ENCODE data around the gene SLC22A23.

The SLC22A23 gene

DNA sequence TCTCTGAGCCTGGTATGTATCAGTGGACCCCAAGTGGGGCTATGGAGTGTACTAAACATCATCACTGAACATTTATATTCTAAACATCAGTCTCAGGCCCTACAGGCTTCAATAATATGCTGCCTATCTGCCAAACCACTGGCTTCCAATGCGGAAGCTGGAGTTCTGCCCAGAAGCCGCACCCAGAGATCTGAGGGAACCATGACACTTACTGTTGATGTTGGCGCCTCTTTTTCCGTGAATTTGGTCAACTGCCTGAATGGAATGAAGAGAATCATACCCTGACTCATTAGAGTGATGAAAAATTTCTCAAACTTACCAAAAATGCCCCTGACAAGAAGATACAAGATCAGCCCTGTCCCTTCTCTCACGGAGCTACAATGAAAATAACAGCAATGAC, 66.2 kb downstream of the SLC22A23 start:
- no peak overlapping the region for H2BK5ac ChIP-seq (ENCODE audit: low read length)
- H3K56ac ChIP-seq (ENCODE audit: low read length): no peak overlapping the region
- no peak overlapping the region for H2BK120ac ChIP-seq (ENCODE audit: low read depth, low read length)
- H3K9ac ChIP-seq (ENCODE audit: low read length): no peak overlapping the region
- no peak overlapping the region for H3K18ac ChIP-seq (ENCODE audit: low read length)
- WGBS (ENCODE audit: extremely low coverage, insufficient coverage, low lambda C conversion rate): no CpG with 5 or more reads among the region's 5 CpGs
- H2AK5ac ChIP-seq (ENCODE audit: low read length): no peak overlapping the region
- no peak overlapping the region for H3K27ac ChIP-seq (ENCODE audit: low read depth, low read length)
- no peak overlapping the region for H4K8ac ChIP-seq (ENCODE audit: low read depth, low read length)
- H3K79me1 ChIP-seq (ENCODE audit: low read length): no peaks in the 10 kb centered on the region
- no peak overlapping the region for H3K4me3 ChIP-seq (ENCODE audit: low read length)
- H2BK15ac ChIP-seq (replicated peaks; ENCODE audit: low read depth): no peak overlapping the region
- H3K23ac ChIP-seq (ENCODE audit: low read length): no peak overlapping the region
- H3K4me1 ChIP-seq (ENCODE audit: control insufficient read depth, low read depth, low read length): peaks cover 7% of the 10 kb centered on the region
- no peaks in the 10 kb centered on the region for H3K79me2 ChIP-seq (ENCODE audit: control insufficient read depth, insufficient read depth, low read length)
- H3K36me3 ChIP-seq (ENCODE audit: control insufficient read depth, insufficient read depth, low read length): no peaks in the 10 kb centered on the region
- no peaks in the 10 kb centered on the region for H3K27me3 ChIP-seq (ENCODE audit: insufficient read depth, low read length, poor library complexity)
- DNase-seq: no peak
- no peak overlapping the region for H4K5ac ChIP-seq (ENCODE audit: low read length)
- no peak overlapping the region for H3K4me2 ChIP-seq (ENCODE audit: low read length)
- no peak overlapping the region for H3K4ac ChIP-seq (ENCODE audit: low read depth, low read length)

GRCh38 chr6:3389390-3390167, 67.3 kb downstream of the SLC22A23 start:
- no peak for DNase-seq
- Histone ChIP-seq H3K18ac (ENCODE audit: low read length) (no peak overlapping the region), H4K5ac (ENCODE audit: low read length) (no peak overlapping the region), H3K56ac (ENCODE audit: low read length) (no peak overlapping the region), H2AK5ac (ENCODE audit: low read length) (no peak overlapping the region), H3K23ac (ENCODE audit: low read length) (no peak overlapping the region), H3K36me3 (ENCODE audit: control insufficient read depth, insufficient read depth, low read length) (no peaks in the 10 kb centered on the region), H3K79me2 (ENCODE audit: control insufficient read depth, insufficient read depth, low read length) (no peaks in the 10 kb centered on the region), H2BK120ac (ENCODE audit: low read depth, low read length) (no peak overlapping the region), H3K4ac (ENCODE audit: low read depth, low read length) (no peak overlapping the region), H3K79me1 (ENCODE audit: low read length) (no peaks in the 10 kb centered on the region), H3K4me3 (ENCODE audit: low read length) (no peak overlapping the region), H2BK5ac (ENCODE audit: low read length) (no peak overlapping the region), H2BK15ac (replicated peaks; ENCODE audit: low read depth) (no peak overlapping the region), H3K27ac (ENCODE audit: low read depth, low read length) (no peak overlapping the region), H4K8ac (ENCODE audit: low read depth, low read length) (no peak overlapping the region), H3K9ac (ENCODE audit: low read length) (no peak overlapping the region), H3K4me2 (ENCODE audit: low read length) (no peak overlapping the region), H3K4me1 (ENCODE audit: control insufficient read depth, low read depth, low read length) (peaks cover 7% of the 10 kb centered on the region), H3K27me3 (ENCODE audit: insufficient read depth, low read length, poor library complexity) (no peaks in the 10 kb centered on the region)
- WGBS (ENCODE audit: extremely low coverage, insufficient coverage, low lambda C conversion rate): no CpG with 5 or more reads among the region's 15 CpGs

DNA sequence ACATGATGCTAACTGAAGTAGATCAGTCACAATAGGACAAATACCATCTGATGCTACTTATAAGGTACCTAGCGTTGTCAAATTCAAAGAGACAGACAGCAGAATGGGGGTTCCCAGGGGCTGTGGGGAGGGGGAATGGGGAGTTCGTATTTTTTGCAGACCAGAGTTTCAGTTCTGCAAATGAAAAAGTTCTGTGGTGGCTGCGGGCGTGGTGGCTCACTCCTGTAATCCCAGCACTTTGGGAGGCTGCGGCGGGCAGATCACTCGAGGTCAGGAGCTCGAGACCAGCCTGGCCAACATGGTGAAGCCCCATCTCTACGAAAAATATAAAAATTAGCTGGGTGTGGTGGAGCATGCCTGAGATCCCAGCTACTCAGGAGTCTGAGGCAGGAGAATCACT, 68.1 kb downstream of the SLC22A23 start:
- Histone ChIP-seq H3K79me1 (ENCODE audit: low read length) (no peaks in the 10 kb centered on the region), H3K4me1 (ENCODE audit: control insufficient read depth, low read depth, low read length) (peaks cover 7% of the 10 kb centered on the region)

GRCh38 chr6:3386374-3386857, 70.4 kb downstream of the SLC22A23 start:
- no peak overlapping the region for H3K4ac ChIP-seq (ENCODE audit: low read depth, low read length)
- no peak overlapping the region for H4K5ac ChIP-seq (ENCODE audit: low read length)
- no peak overlapping the region for H3K9ac ChIP-seq (ENCODE audit: low read length)
- no peak for DNase-seq
- H3K4me2 ChIP-seq (ENCODE audit: low read length): no peak overlapping the region
- H3K79me2 ChIP-seq (ENCODE audit: control insufficient read depth, insufficient read depth, low read length): no peaks in the 10 kb centered on the region
- no peak overlapping the region for H2BK5ac ChIP-seq (ENCODE audit: low read length)
- no peaks in the 10 kb centered on the region for H3K4me1 ChIP-seq (ENCODE audit: control insufficient read depth, low read depth, low read length)
- no peak overlapping the region for H3K56ac ChIP-seq (ENCODE audit: low read length)
- no peak overlapping the region for H3K23ac ChIP-seq (ENCODE audit: low read length)
- H3K36me3 ChIP-seq (ENCODE audit: control insufficient read depth, insufficient read depth, low read length): no peaks in the 10 kb centered on the region
- no peak overlapping the region for H3K27ac ChIP-seq (ENCODE audit: low read depth, low read length)
- no peaks in the 10 kb centered on the region for H3K27me3 ChIP-seq (ENCODE audit: insufficient read depth, low read length, poor library complexity)
- no CpG with 5 or more reads among the region's 11 CpGs for WGBS (ENCODE audit: extremely low coverage, insufficient coverage, low lambda C conversion rate)
- H2BK120ac ChIP-seq (ENCODE audit: low read depth, low read length): no peak overlapping the region
- H3K18ac ChIP-seq (ENCODE audit: low read length): no peak overlapping the region
- no peak overlapping the region for H4K8ac ChIP-seq (ENCODE audit: low read depth, low read length)
- no peak overlapping the region for H2AK5ac ChIP-seq (ENCODE audit: low read length)
- H2BK15ac ChIP-seq (replicated peaks; ENCODE audit: low read depth): no peak overlapping the region
- H3K4me3 ChIP-seq (ENCODE audit: low read length): no peak overlapping the region
- H3K79me1 ChIP-seq (ENCODE audit: low read length): no peaks in the 10 kb centered on the region

More for the DNA sequence above, 68.1 kb downstream of the SLC22A23 start:
- Histone ChIP-seq H3K4me2 (ENCODE audit: low read length) (no peak overlapping the region), H2BK5ac (ENCODE audit: low read length) (no peak overlapping the region), H3K4ac (ENCODE audit: low read depth, low read length) (no peak overlapping the region), H3K36me3 (ENCODE audit: control insufficient read depth, insufficient read depth, low read length) (no peaks in the 10 kb centered on the region), H3K18ac (ENCODE audit: low read length) (no peak overlapping the region), H2BK15ac (replicated peaks; ENCODE audit: low read depth) (no peak overlapping the region), H4K5ac (ENCODE audit: low read length) (no peak overlapping the region), H3K79me2 (ENCODE audit: control insufficient read depth, insufficient read depth, low read length) (no peaks in the 10 kb centered on the region), H3K56ac (ENCODE audit: low read length) (no peak overlapping the region), H3K4me3 (ENCODE audit: low read length) (no peak overlapping the region), H3K27ac (ENCODE audit: low read depth, low read length) (no peak overlapping the region), H2AK5ac (ENCODE audit: low read length) (no peak overlapping the region), H3K27me3 (ENCODE audit: insufficient read depth, low read length, poor library complexity) (no peaks in the 10 kb centered on the region), H3K23ac (ENCODE audit: low read length) (no peak overlapping the region), H4K8ac (ENCODE audit: low read depth, low read length) (no peak overlapping the region), H3K9ac (ENCODE audit: low read length) (no peak overlapping the region), H2BK120ac (ENCODE audit: low read depth, low read length) (no peak overlapping the region)
- DNase-seq: no peak
- no CpG with 5 or more reads among the region's 9 CpGs for WGBS (ENCODE audit: extremely low coverage, insufficient coverage, low lambda C conversion rate)

DNA sequence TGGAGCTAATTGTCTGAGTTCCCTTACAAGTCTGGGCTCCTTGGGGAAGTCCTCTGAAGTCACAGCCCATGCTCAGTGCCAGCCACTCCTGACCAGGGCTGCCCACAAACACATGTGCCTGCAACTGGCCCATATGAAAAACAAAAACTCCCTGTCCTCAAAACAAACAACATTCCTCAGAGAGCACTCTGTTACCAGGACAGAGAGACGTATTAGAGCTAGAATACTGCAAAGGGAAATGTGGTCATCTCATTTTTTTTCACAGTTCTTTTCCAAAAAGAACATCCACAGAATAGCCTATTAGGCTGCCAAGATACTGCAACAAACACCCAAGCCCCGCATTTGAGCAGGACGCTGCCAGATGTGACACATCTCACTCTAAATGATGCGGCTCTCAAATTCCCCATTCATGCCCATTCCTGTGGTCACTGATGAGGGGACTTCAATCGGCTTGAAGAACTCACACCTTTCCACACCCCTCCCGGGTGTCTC, 71.1 kb downstream of the SLC22A23 start:
- no peak overlapping the region for H2AK5ac ChIP-seq (ENCODE audit: low read length)
- H3K18ac ChIP-seq (ENCODE audit: low read length): no peak overlapping the region
- H3K4me3 ChIP-seq (ENCODE audit: low read length): no peak overlapping the region
- H3K23ac ChIP-seq (ENCODE audit: low read length): no peak overlapping the region
- H3K27ac ChIP-seq (ENCODE audit: low read depth, low read length): no peak overlapping the region
- H4K8ac ChIP-seq (ENCODE audit: low read depth, low read length): no peak overlapping the region
- WGBS (ENCODE audit: extremely low coverage, insufficient coverage, low lambda C conversion rate): no CpG with 5 or more reads among the region's 6 CpGs
- no peak overlapping the region for H2BK15ac ChIP-seq (replicated peaks; ENCODE audit: low read depth)
- peak; percentile 30 for DNase-seq
- no peaks in the 10 kb centered on the region for H3K79me2 ChIP-seq (ENCODE audit: control insufficient read depth, insufficient read depth, low read length)
- no peak overlapping the region for H3K4ac ChIP-seq (ENCODE audit: low read depth, low read length)
- H2BK120ac ChIP-seq (ENCODE audit: low read depth, low read length): no peak overlapping the region
- H3K56ac ChIP-seq (ENCODE audit: low read length): no peak overlapping the region
- no peaks in the 10 kb centered on the region for H3K79me1 ChIP-seq (ENCODE audit: low read length)
- no peaks in the 10 kb centered on the region for H3K4me1 ChIP-seq (ENCODE audit: control insufficient read depth, low read depth, low read length)
- H3K36me3 ChIP-seq (ENCODE audit: control insufficient read depth, insufficient read depth, low read length): no peaks in the 10 kb centered on the region
- H3K9ac ChIP-seq (ENCODE audit: low read length): no peak overlapping the region
- no peak overlapping the region for H3K4me2 ChIP-seq (ENCODE audit: low read length)
- H4K5ac ChIP-seq (ENCODE audit: low read length): no peak overlapping the region
- no peaks in the 10 kb centered on the region for H3K27me3 ChIP-seq (ENCODE audit: insufficient read depth, low read length, poor library complexity)
- H2BK5ac ChIP-seq (ENCODE audit: low read length): no peak overlapping the region
